ENCODE measurements around the gene MEF2C. TPM values are rescaled to one million over a fixed set of nuclear protein-coding genes. Genes with fewer than 3 reads are reported as not detected.

MEF2C gene
- polyA plus RNA-seq, 1 donor (not counting 4 experiments of a cell fraction or from before 2014, with no cell fraction given), result 0.10 TPM

DNA sequence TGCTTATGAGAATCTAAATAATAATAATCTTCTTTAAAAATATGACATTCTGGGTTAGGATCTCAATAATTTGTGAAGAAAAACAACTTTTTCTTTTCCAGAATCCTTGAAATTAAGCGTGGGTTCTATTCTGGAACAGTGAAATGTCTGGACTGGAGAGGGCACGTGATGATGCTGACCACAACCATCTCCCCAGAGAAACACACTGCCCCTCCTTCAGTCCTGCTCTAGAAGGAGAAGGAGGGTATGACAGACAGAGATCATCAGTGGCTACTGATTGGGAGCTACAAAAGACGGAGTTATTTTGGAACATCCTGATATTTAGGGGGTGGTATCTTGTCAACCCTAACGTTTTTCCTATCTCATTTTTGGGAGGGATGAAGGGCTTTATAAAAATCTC is 40.2 kb downstream of the MEF2C start:
- Histone ChIP-seq H2AFZ (ENCODE audit: control insufficient read depth, low read length) (no peak overlapping the region), H3K27ac (ENCODE audit: control insufficient read depth, insufficient read depth, low read length) (no peak overlapping the region), H3K9me3 (ENCODE audit: control insufficient read depth, low read depth, low read length) (no peaks in the 10 kb centered on the region), H4K20me1 (ENCODE audit: control insufficient read depth, extremely low read depth, insufficient read depth, low read length) (no peaks in the 10 kb centered on the region), H3K4me2 (ENCODE audit: control insufficient read depth, extremely low read depth, insufficient read depth, low read depth, low read length) (no peak overlapping the region), H3K36me3 (ENCODE audit: control insufficient read depth in 2 of 2, extremely low read depth in 1 of 2, insufficient read depth in 2 of 2, low read length in 2 of 2) (no peaks in the 10 kb centered on the region), H3K4me1 (ENCODE audit: control insufficient read depth, extremely low read depth, insufficient read depth, low read length) (no peaks in the 10 kb centered on the region), H3K4me3 (ENCODE audit: control insufficient read depth in 2 of 3, extremely low read depth in 1 of 3, insufficient read depth in 2 of 3, low read depth in 1 of 3, low read length in 3 of 3) (no peak overlapping the region), H3K27me3 (ENCODE audit: control insufficient read depth, extremely low read depth, insufficient read depth, low read length) (no peaks in the 10 kb centered on the region), H3K9me1 (ENCODE audit: control insufficient read depth, extremely low read depth, insufficient read depth, low read length) (no peaks in the 10 kb centered on the region), H3K79me2 (ENCODE audit: control insufficient read depth, insufficient read depth, low read length) (no peaks in the 10 kb centered on the region), H3K9ac (ENCODE audit: control insufficient read depth, extremely low read depth, insufficient read depth, low read length) (no peak overlapping the region)
- DNase-seq (ENCODE audit: low read depth, low spot score) (no peak), FAIRE-seq (no peak)
- dilution Hi-C loops (cut with MboI; ENCODE audit: extremely low pct_ligation_motif_present, low sequenced_read_pairs), result no loop called here
- TF ChIP-seq EZH2 (IDR thresholded peaks at IDR 0.05; ENCODE audit: low read length), result no peak
- TF ChIP-seq CTCF (optimal IDR thresholded peaks at IDR 0.05 in 1 of 3, IDR thresholded peaks at IDR 0.05 in 1 of 3, conservative IDR thresholded peaks at IDR 0.05 in 1 of 3; ENCODE audit: extremely low read depth in 1 of 3, insufficient read depth in 2 of 3, low read length in 3 of 3), result no peak

DNA sequence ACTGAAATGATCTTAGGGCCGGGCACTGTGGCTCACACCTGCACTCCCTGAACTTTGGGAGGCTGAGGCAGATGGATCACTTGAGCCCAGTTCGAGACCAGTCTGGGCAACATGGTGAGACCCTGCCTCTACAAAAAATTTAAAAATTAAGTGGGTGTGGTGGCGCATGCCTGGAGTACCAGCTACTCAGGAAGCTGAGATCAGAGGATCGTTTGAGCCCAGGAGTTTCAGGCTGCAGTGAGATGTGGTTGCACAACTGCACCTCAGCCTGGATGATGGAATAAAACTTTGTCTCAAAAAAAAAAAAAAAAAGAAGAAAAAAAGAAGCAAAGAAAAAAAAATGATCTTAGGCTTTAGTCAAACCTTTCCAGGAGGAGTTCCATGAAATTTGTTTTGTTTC is 41.8 kb downstream of the MEF2C start:
- DNase-seq (ENCODE audit: low read depth, low spot score), result no peak
- no peak overlapping the region for H3K9ac ChIP-seq (ENCODE audit: control insufficient read depth, extremely low read depth, insufficient read depth, low read length)
- H3K79me2 ChIP-seq (ENCODE audit: control insufficient read depth, insufficient read depth, low read length), result no peaks in the 10 kb centered on the region
- H3K9me1 ChIP-seq (ENCODE audit: control insufficient read depth, extremely low read depth, insufficient read depth, low read length), result no peaks in the 10 kb centered on the region
- H3K27me3 ChIP-seq (ENCODE audit: control insufficient read depth, extremely low read depth, insufficient read depth, low read length), result no peaks in the 10 kb centered on the region
- TF ChIP-seq CTCF (optimal IDR thresholded peaks at IDR 0.05 in 1 of 3, IDR thresholded peaks at IDR 0.05 in 1 of 3, conservative IDR thresholded peaks at IDR 0.05 in 1 of 3; ENCODE audit: extremely low read depth in 1 of 3, insufficient read depth in 2 of 3, low read length in 3 of 3) (no peak), EZH2 (IDR thresholded peaks at IDR 0.05; ENCODE audit: low read length) (no peak)
- no peaks in the 10 kb centered on the region for H4K20me1 ChIP-seq (ENCODE audit: control insufficient read depth, extremely low read depth, insufficient read depth, low read length)
- no peak overlapping the region for H3K27ac ChIP-seq (ENCODE audit: control insufficient read depth, insufficient read depth, low read length)
- H3K4me1 ChIP-seq (ENCODE audit: control insufficient read depth, extremely low read depth, insufficient read depth, low read length), result no peaks in the 10 kb centered on the region
- no peaks in the 10 kb centered on the region for H3K9me3 ChIP-seq (ENCODE audit: control insufficient read depth, low read depth, low read length)
- dilution Hi-C loops (cut with MboI; ENCODE audit: extremely low pct_ligation_motif_present, low sequenced_read_pairs), result no loop called here
- FAIRE-seq, result no peak
- no peak overlapping the region for H3K4me3 ChIP-seq (ENCODE audit: control insufficient read depth in 2 of 3, extremely low read depth in 1 of 3, insufficient read depth in 2 of 3, low read depth in 1 of 3, low read length in 3 of 3)
- H3K4me2 ChIP-seq (ENCODE audit: control insufficient read depth, extremely low read depth, insufficient read depth, low read depth, low read length), result no peak overlapping the region
- no peaks in the 10 kb centered on the region for H3K36me3 ChIP-seq (ENCODE audit: control insufficient read depth in 2 of 2, extremely low read depth in 1 of 2, insufficient read depth in 2 of 2, low read length in 2 of 2)
- no peak overlapping the region for H2AFZ ChIP-seq (ENCODE audit: control insufficient read depth, low read length)

Data from keratinocyte (primary cell).